Calu3 (cell line): ENCODE measurements around the gene ADAT3. TPM values are rescaled to one million over a fixed set of nuclear protein-coding genes. Genes with fewer than 3 reads are reported as not detected.
"Not testable (repeated sequence)": the region's sequence is repeated elsewhere in the genome, so short reads cannot be mapped to it uniquely, and the experiment has no call there.

Source experiments
- BruUV-seq: library from RNA; stranded (reverse); fragments of 400-500 nt; replicated peaks from 2 replicates; lab custom pipeline; 2021; lab: Mats Ljungman, UMichigan
- CTCF ChIA-PET: fragments of 300-600 bp; sonication (Branson Sonifier 250); formaldehyde crosslinking; loops from one replicate; lab custom pipeline; 2022; ENCODE audit warnings: antibody characterized with exemption; lab: Charles Lee
- DNase-seq: peaks from one replicate; pipeline ENCODE4 v3.0.0; 2022
- H3K27ac Mint-ChIP-seq: one replicate; pipeline ENCODE4 v1.8.0; 2022; ENCODE audit warnings: mixed read lengths; ENCODE audit not compliant: unreplicated experiment
- H3K27me3 Mint-ChIP-seq: one replicate; pipeline ENCODE4 v1.8.0; 2022; ENCODE audit warnings: mixed read lengths; ENCODE audit not compliant: unreplicated experiment
- H3K36me3 Mint-ChIP-seq: one replicate; pipeline ENCODE4 v1.8.0; 2022; ENCODE audit warnings: mild to moderate bottlenecking, moderate library complexity, mixed read lengths; ENCODE audit not compliant: insufficient read depth, unreplicated experiment
- H3K4me1 Mint-ChIP-seq: one replicate; pipeline ENCODE4 v1.8.0; 2022; ENCODE audit warnings: mild to moderate bottlenecking, low read depth, mixed read lengths; ENCODE audit not compliant: unreplicated experiment
- H3K4me3 Mint-ChIP-seq: one replicate; pipeline ENCODE4 v1.8.0; 2022; ENCODE audit warnings: mild to moderate bottlenecking, low read depth, moderate library complexity, mixed read lengths; ENCODE audit not compliant: unreplicated experiment
- H3K9me3 Mint-ChIP-seq: one replicate; pipeline ENCODE4 v1.8.0; 2022; ENCODE audit warnings: low read depth, mixed read lengths; ENCODE audit not compliant: unreplicated experiment
- CTCF ChIP-seq: fragments of 200-600 bp; IDR thresholded peaks from one replicate; pipeline ENCODE4 v1.8.0; 2022; ENCODE audit warnings: antibody characterized with exemption; ENCODE audit not compliant: unreplicated experiment
- intact Hi-C: fragments of 100-400 bp; cut with micrococcal nuclease; formaldehyde crosslinking; loops from one replicate; pipeline ENCODE4 v1.10.0; 2022; ENCODE audit not compliant: unreplicated experiment
- total RNA-seq: library from RNA; stranded (reverse); gene quantifications from 2 replicates; pipeline ENCODE4 v1.2.3, GENCODE V29; 2022

ADAT3 gene
- total RNA-seq, 1 experiment from 2014 or later, result 6.7 TPM

DNA sequence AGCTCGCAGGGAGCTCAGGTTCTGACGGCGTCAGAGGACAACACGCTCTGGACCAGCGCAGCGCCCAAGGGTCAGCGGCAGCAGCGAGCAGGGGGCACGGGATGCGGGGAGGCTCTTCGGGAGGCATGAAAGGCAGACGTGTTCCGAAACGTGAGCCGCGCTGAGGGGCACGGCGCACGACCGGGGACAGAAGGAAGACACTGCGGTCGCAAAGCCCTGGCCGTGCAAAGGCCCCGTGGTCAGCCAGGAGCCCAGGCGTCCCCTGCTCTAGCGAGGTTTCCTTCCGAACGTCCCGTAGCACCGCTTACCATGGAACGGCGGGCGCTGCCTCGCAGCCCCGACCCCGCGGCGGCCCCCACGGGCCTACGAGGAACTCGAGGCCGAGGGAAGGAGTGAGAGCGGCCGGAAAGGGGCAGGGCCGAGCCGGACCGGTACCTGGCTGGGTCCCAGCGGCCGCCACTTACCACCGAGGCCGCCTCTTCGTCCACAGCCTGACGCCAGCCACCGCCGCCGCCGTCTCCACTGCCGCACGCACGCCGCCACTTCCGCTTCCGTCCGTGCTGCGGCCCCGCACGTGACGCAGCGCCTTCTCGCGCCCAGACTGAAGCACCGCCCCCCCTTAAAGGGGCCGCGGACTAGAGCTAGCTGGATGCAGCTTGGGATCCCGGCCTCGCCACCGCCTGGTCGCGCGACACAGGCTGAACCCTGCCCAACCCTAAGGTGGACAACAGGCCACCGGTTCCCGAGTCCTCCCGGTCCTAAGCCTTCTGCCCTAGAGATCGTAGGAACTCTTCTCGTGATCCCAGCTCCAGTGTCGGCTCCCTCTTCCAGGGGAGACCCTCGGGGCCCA, 29.3 kb upstream of the ADAT3 start:
- Mint-ChIP-seq H3K27ac (peak overlapping the region; percentile 91), H3K36me3 (peaks cover 17% of the 10 kb centered on the region)
- BruUV-seq, result TSS peak; percentile 74

GRCh38 chr19:1876496-1877279, 28.5 kb upstream of the ADAT3 start:
- H3K27me3 Mint-ChIP-seq, H3K4me1 Mint-ChIP-seq, DNase-seq, BruUV-seq, H3K9me3 Mint-ChIP-seq, intact Hi-C loops: not testable (repeated sequence)
- CTCF ChIA-PET, result interaction anchor here (0.6 to 1.0 kb wide), 3 partner anchors 8 to 508 kb away, joined by 3 read pairs; partner anchors contain the start of gene ABHD17A
- Mint-ChIP-seq H3K4me3 (peak overlapping the region; percentile 96), H3K36me3 (peaks cover 17% of the 10 kb centered on the region), H3K27ac (peak overlapping the region; percentile 91)

More for the DNA sequence above, 29.3 kb upstream of the ADAT3 start:
- peaks cover 8% of the 10 kb centered on the region for H3K4me1 Mint-ChIP-seq
- DNase-seq, result peak; percentile 86
- no peaks in the 10 kb centered on the region for H3K27me3 Mint-ChIP-seq
- intact Hi-C loops, result no loop called here
- no peak for TF ChIP-seq CTCF
- H3K4me3 Mint-ChIP-seq, result peak overlapping the region; percentile 96
- H3K9me3 Mint-ChIP-seq, result no peaks in the 10 kb centered on the region
- CTCF ChIA-PET, result interaction anchor here (0.5 to 1.8 kb wide), 5 partner anchors 9 to 1510 kb away, joined by 3 to 10 read pairs (median 3); partner anchors contain the start of gene ABHD17A

DNA sequence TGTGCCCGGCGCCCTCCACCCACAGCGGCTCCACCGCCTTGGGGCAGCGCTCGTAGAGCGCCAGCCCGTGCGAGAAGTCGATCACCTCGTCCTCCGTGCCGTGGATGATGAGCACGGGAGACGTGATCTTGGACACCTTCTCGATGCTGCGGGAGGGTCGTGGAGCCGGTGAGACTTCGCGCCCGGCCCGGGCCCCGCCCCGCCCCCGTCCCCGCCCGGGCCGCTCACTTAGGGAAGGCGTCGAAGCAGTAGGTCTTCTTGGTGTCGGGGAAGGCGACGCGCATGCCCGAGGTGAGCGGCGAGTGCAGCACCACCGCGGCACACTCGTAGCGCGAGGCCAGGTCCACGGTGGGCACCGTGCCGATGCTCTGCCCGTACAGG, 27.9 kb upstream of the ADAT3 start:
- H3K27me3 Mint-ChIP-seq, DNase-seq, H3K4me3 Mint-ChIP-seq, intact Hi-C loops, CTCF ChIA-PET, H3K9me3 Mint-ChIP-seq, BruUV-seq, H3K27ac Mint-ChIP-seq: not testable (repeated sequence)
- H3K36me3 Mint-ChIP-seq, result peaks cover 17% of the 10 kb centered on the region
- H3K4me1 Mint-ChIP-seq, result peaks cover 11% of the 10 kb centered on the region

GRCh38 chr19:1878583-1878982, 26.6 kb upstream of the ADAT3 start:
- H3K36me3 Mint-ChIP-seq, result peaks cover 17% of the 10 kb centered on the region
- H3K27ac Mint-ChIP-seq, H3K27me3 Mint-ChIP-seq, intact Hi-C loops, BruUV-seq, CTCF ChIA-PET, H3K9me3 Mint-ChIP-seq, H3K4me3 Mint-ChIP-seq, DNase-seq: not testable (repeated sequence)
- H3K4me1 Mint-ChIP-seq, result peaks cover 23% of the 10 kb centered on the region

GRCh38 chr19:1879982-1880381, 25.2 kb upstream of the ADAT3 start:
- H3K27ac Mint-ChIP-seq, H3K9me3 Mint-ChIP-seq, H3K27me3 Mint-ChIP-seq, DNase-seq, CTCF ChIA-PET, BruUV-seq, intact Hi-C loops, H3K4me3 Mint-ChIP-seq: not testable (repeated sequence)
- peaks cover 28% of the 10 kb centered on the region for H3K4me1 Mint-ChIP-seq
- H3K36me3 Mint-ChIP-seq, result peaks cover 30% of the 10 kb centered on the region
